ENCODE results near the gene HSPG2.
"Not testable (repeated sequence)": the region's sequence is repeated elsewhere in the genome, so short reads cannot be mapped to it uniquely, and the experiment has no call there.

HSPG2 gene

DNA sequence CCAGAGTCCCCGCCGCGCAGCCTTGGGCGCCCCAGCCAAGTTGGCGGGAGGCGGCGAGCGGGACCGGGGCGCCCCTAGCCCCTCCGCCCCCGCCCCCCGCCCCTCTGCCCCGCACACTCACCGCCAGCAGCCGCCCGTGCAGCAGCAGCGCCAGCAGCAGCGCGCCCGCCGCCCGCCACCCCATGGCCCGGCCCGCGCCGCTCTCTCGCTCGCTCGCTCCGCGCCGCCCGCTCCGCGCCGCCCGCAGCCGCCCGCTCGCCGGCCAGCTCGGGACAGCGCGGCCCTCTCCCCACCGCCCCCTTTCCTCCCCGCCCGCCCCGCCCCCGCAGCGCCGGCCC is at the start of gene HSPG2:
Gene HSPG2, minus strand, starts transcription at position 277 of the 338 bp plus-strand sequence. Its CDS starts 93 bp downstream, at position 184.
- H3K36me3 Mint-ChIP-seq: no peaks in the 10 kb centered on the region
- H3K27me3 Mint-ChIP-seq: no peaks in the 10 kb centered on the region
- H3K9me3 Mint-ChIP-seq (ENCODE audit: low read depth): no peaks in the 10 kb centered on the region
- peak within 1 kb of the TSS; percentile 92 for H3K4me3 Mint-ChIP-seq
- peaks cover 23% of the 10 kb centered on the region for H3K4me1 Mint-ChIP-seq (ENCODE audit: low read depth)
- peak within 1 kb of the TSS; percentile 41 for H3K27ac Mint-ChIP-seq

DNA sequence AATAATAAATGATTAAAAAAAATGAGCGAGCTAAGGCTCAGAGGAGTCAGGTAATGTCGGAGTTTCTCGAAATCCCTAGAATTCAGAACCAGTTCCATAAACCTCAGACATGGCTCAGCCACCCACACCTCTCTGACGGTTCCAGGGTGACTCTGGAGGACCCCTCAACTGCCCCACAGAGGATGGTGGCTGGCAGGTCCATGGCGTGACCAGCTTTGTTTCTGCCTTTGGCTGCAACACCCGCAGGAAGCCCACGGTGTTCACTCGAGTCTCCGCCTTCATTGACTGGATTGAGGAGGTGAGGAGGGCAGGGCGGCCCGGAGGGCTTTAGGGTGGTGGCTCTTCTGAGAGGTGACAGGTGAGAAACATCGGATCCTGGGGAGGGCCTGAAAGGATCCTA is 49.3 kb upstream of the HSPG2 start:
- not testable (repeated sequence) for H3K27me3 Mint-ChIP-seq; H3K4me3 Mint-ChIP-seq; H3K36me3 Mint-ChIP-seq; H3K4me1 Mint-ChIP-seq (ENCODE audit: low read depth); H3K27ac Mint-ChIP-seq; H3K9me3 Mint-ChIP-seq (ENCODE audit: low read depth)

DNA sequence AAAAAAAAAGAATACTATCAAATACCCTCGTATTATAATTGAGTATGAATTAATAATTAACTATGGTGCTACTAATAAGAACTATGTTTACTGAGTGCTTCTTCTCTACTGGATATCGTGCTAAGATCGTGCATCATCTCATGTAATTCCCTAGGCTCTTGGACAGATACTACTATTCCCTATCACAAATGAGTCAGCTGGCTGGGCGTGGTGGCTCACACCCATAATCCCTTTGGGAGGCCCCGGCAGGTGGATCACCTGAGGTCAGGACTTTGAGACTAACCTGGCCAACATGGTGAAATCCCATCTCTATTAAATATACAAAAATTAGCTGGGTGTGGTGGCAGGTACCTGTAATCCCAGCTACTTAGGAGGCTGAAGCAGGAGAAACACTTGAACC is 48.8 kb upstream of the HSPG2 start:
- not testable (repeated sequence) for H3K9me3 Mint-ChIP-seq (ENCODE audit: low read depth); H3K27ac Mint-ChIP-seq; H3K4me1 Mint-ChIP-seq (ENCODE audit: low read depth); H3K4me3 Mint-ChIP-seq; H3K27me3 Mint-ChIP-seq; H3K36me3 Mint-ChIP-seq

DNA sequence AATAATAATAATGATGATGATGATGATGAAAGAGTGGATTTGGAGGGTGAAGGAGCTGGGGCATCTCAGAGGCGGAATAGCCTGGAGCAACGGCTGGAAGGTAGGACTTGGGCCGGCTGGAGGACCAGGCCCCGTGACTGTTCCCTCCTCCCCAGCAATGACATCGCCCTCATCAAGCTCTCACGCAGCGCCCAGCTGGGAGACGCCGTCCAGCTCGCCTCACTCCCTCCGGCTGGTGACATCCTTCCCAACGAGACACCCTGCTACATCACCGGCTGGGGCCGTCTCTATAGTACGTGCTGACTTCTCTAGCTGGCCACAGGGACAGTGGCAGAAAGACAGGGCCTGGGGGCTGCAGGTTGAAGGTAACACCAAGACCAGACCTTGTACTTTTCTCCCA is 46.4 kb upstream of the HSPG2 start:
- H3K27ac Mint-ChIP-seq; H3K27me3 Mint-ChIP-seq; H3K9me3 Mint-ChIP-seq (ENCODE audit: low read depth); H3K4me3 Mint-ChIP-seq; H3K36me3 Mint-ChIP-seq; H3K4me1 Mint-ChIP-seq (ENCODE audit: low read depth): not testable (repeated sequence)

DNA sequence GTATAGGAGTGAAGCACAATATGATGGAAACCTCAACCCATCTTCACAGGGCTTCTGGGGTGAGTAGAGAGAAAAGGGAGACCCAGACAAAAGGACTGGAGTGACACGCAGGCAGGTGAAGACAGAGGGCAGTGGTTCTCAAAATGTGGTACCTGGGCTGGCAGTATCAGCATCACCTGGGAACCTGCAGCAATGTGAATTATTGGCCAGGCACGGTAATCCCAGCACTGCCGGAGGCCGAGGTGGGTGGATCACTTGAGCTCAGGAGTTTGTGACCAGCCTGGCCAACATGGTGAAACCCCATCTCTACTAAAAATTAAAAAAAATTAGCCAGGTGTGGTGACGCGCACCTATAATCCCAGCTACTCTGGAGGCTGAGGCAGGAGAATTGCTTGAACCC is 45.0 kb upstream of the HSPG2 start:
- H3K27me3 Mint-ChIP-seq; H3K4me3 Mint-ChIP-seq; H3K36me3 Mint-ChIP-seq; H3K4me1 Mint-ChIP-seq (ENCODE audit: low read depth); H3K9me3 Mint-ChIP-seq (ENCODE audit: low read depth); H3K27ac Mint-ChIP-seq: not testable (repeated sequence)

DNA sequence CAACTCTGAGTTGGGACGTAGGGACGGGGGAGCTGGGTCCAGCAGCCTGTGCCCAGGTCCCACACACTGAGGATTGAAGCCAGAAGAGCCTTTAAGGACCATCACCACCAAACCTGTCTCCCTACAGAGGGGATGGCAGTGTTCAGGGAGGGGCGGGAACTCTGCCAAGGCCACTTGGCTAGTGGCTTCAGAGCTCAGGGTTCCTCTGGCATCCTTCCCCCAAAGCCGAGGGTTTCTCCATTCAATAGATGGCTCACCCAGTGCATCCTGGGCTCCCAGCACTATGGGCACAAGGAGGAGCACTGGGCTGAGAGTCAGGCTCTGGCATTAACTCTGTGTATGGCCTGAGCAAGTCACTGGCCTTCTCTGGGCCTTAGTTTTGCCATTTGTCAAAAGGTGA is 44.1 kb upstream of the HSPG2 start:
- not testable (repeated sequence) for H3K36me3 Mint-ChIP-seq; H3K4me3 Mint-ChIP-seq; H3K27ac Mint-ChIP-seq; H3K27me3 Mint-ChIP-seq; H3K9me3 Mint-ChIP-seq (ENCODE audit: low read depth); H3K4me1 Mint-ChIP-seq (ENCODE audit: low read depth)

DNA sequence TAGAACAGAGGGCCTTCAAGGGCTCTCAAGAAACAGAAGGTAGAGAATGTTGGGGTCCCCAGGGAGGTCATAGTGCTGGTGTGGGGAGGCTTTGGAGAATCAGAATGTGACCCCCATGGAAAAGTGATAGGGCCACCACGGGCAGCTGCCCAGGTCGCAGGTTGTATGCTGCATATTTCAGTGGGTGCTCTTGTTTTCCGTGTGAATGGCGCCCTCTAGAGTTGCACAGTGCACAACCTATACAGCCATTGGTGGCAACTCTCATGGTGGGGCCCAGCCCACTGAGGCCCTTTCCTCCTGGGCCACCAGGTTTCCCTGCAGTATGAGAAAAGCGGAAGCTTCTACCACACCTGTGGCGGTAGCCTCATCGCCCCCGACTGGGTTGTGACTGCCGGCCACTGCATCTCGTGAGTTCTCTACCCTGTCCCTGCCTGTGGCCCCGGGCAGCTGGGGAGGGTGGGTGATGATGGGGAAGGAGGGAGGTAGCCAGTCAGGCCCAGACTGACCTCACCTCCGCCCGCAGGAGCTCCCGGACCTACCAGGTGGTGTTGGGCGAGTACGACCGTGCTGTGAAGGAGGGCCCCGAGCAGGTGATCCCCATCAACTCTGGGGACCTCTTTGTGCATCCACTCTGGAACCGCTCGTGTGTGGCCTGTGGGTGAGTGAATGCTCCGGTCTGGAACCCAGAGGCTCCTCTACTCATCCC is 43.6 kb upstream of the HSPG2 start:
- not testable (repeated sequence) for H3K4me3 Mint-ChIP-seq; H3K27ac Mint-ChIP-seq; H3K4me1 Mint-ChIP-seq (ENCODE audit: low read depth); H3K9me3 Mint-ChIP-seq (ENCODE audit: low read depth); H3K36me3 Mint-ChIP-seq; H3K27me3 Mint-ChIP-seq

DNA sequence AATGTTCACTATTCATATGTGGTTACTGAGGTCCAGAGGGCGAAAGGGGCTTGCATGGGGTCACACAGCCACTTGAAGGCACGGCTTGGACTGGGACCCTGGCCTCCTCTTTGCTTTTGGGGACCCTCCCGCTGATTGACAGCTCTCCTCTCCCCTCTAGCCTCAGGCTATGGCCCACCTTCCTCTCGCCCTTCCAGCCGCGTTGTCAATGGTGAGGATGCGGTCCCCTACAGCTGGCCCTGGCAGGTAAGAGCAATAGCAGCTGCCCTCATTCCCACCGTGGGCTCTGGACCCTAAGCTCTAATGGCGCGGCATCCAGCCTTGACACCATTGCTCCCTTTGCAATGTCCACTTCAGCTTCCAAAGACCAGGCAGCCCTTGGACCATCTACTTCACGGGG is 41.1 kb upstream of the HSPG2 start:
- H3K27ac Mint-ChIP-seq; H3K36me3 Mint-ChIP-seq; H3K4me1 Mint-ChIP-seq (ENCODE audit: low read depth); H3K4me3 Mint-ChIP-seq; H3K9me3 Mint-ChIP-seq (ENCODE audit: low read depth); H3K27me3 Mint-ChIP-seq: not testable (repeated sequence)

DNA sequence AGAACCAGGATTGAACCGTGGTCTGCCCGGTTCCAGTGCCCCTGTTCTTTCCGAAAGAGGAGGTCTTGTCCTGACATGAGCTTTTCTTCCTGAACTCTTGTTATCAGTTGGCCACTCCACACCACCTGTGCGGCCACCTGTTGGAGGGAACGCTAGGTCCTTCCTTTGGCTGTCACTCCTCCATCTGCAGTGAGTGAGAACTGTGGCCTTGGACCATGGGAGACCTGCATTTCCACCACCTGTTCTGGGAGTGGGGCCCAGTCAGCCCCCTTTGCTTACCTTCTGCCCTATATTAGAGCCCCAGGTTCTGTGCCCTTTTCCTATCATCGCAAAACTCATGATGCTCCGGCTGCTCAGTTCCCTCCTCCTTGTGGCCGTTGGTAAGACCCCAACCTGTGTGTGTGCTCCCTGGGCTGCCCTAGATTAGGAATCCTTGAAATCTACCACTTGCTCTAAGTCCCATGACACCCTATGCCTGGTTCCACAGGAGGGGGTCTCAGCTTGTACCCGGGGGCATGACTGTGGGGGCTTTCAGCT is 39.7 kb upstream of the HSPG2 start, which contains the start of gene CELA3B:
Gene CELA3B, plus strand, starts transcription at position 320 of the 537 bp plus-strand sequence. Its CDS starts 18 bp downstream, at position 338.
- not testable (repeated sequence) for H3K27ac Mint-ChIP-seq; H3K27me3 Mint-ChIP-seq; H3K4me3 Mint-ChIP-seq; H3K4me1 Mint-ChIP-seq (ENCODE audit: low read depth); H3K9me3 Mint-ChIP-seq (ENCODE audit: low read depth); H3K36me3 Mint-ChIP-seq

DNA sequence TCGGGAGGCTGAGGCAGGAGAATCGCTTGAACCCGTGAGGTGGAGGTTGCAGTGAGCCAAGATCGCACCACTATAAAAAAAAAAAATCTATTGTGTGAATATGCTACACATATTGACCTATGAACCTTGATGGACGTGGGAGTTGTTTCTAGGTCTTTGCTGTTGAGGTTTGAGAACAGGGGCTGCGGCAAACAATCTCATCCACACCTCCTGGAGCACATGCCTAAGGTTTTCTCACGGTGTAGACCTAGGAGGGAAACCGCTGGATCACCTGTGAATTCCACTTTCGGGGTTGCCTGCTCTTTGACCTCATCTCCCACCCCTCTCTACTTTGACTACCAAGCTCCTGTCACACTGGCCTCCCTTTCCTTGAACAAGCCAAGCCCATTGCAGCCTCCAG is 38.2 kb upstream of the HSPG2 start:
- not testable (repeated sequence) for H3K4me1 Mint-ChIP-seq (ENCODE audit: low read depth); H3K27ac Mint-ChIP-seq; H3K4me3 Mint-ChIP-seq; H3K27me3 Mint-ChIP-seq; H3K36me3 Mint-ChIP-seq; H3K9me3 Mint-ChIP-seq (ENCODE audit: low read depth)

DNA sequence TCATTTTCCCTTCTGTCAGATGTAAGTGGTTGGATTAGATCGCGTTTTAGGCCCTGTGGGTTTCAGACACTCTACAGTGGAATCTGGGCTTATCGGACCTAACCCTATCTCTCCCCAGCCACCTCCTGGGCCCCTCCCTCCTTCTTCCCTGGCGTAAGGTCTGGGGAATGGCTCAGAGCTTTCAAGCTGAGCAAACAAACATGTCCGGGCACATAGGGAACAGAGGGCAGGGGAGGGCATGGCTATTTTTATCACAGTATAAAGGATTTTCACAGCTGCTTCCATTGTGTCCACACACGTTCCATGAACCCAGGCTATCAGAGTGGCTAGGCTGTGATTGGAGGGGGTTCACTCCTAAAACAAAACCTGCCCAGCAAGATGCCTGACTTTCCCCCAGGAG is 37.6 kb upstream of the HSPG2 start:
- not testable (repeated sequence) for H3K27me3 Mint-ChIP-seq; H3K9me3 Mint-ChIP-seq (ENCODE audit: low read depth); H3K4me3 Mint-ChIP-seq; H3K4me1 Mint-ChIP-seq (ENCODE audit: low read depth); H3K36me3 Mint-ChIP-seq; H3K27ac Mint-ChIP-seq

DNA sequence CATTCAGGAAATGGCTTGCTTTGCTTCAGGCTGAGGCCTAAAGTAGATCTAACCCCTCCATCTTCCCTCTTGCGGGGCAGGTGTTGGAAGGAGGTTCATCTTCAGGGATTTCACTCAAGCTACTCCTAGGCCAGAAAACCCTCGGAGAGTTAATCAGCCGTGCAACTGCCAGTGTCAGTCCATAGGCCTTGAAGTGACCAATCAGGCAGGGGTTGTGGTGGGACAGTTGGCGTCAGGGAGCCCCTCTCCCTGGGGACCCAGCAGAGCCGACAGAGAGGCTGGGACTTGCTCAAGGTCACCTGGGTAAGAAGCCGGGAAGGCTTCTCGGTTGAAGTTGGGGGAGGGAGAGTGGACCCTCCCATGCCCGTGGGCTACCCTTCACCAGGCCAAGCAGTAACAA is 36.8 kb upstream of the HSPG2 start:
- not testable (repeated sequence) for H3K27me3 Mint-ChIP-seq; H3K36me3 Mint-ChIP-seq; H3K27ac Mint-ChIP-seq; H3K4me1 Mint-ChIP-seq (ENCODE audit: low read depth); H3K9me3 Mint-ChIP-seq (ENCODE audit: low read depth); H3K4me3 Mint-ChIP-seq

DNA sequence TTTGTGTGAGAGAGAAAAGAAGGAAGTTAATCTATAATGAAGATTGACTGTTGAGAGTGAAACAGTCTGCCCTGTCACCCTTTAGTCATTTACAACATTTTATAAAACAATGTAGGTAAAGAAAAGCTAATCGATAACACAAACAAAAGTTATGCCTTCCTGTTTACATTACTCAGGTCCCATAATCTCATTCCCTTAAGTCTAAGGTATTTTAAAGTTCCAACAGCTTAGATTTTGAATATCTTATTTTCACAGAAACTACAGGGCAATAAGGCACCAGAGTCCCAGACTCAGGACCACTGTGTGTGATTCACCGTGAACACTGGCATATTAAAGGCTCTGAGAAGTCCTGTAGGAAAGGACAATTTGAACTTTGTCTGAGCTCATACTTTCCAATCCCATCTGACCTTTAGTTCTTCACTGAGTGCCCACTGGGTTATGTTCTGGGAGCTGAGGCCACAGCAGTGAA is 35.9 kb upstream of the HSPG2 start:
- not testable (repeated sequence) for H3K4me1 Mint-ChIP-seq (ENCODE audit: low read depth); H3K27ac Mint-ChIP-seq; H3K4me3 Mint-ChIP-seq; H3K27me3 Mint-ChIP-seq; H3K9me3 Mint-ChIP-seq (ENCODE audit: low read depth); H3K36me3 Mint-ChIP-seq

DNA sequence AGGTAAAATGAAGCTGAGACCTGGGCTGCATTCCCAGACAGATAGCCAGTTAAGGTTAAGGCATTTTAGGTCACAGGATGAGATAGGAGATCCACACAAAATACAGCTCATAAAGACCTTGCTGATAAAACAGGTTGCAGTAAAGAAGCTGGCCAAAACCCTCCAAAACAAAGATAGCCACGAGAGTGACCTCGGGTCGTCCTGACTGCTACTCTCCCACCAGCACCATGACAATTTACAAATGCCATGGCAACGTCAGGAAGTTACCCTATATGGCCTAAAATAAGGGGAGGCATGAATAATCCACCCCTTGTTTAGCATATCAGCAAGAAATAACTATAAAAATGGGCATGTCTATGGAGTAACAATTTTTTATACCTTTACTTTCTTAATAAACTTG is 33.4 kb upstream of the HSPG2 start:
- H3K4me3 Mint-ChIP-seq; H3K9me3 Mint-ChIP-seq (ENCODE audit: low read depth); H3K36me3 Mint-ChIP-seq; H3K27ac Mint-ChIP-seq; H3K27me3 Mint-ChIP-seq; H3K4me1 Mint-ChIP-seq (ENCODE audit: low read depth): not testable (repeated sequence)

DNA sequence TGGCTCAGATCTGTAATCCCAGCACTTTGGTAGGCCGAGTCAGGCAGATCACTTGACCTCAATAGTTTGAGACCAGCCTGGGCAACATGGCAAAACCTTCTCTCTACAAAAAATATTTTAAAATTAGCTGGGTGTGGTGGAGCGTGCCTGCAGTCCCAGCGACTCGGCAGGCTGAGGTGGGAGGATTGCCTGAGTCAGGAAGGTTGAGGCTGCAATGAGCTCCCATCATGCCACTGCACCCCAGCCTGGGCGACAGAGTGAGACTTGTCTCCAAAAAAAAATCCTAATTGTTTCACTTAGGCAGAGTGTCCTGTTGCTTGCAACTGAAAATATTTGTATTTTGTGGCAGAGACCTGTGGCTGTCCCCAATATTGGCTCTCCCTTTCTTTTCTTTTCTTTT is 32.0 kb upstream of the HSPG2 start:
- not testable (repeated sequence) for H3K36me3 Mint-ChIP-seq; H3K4me3 Mint-ChIP-seq; H3K27ac Mint-ChIP-seq; H3K4me1 Mint-ChIP-seq (ENCODE audit: low read depth); H3K9me3 Mint-ChIP-seq (ENCODE audit: low read depth); H3K27me3 Mint-ChIP-seq

DNA sequence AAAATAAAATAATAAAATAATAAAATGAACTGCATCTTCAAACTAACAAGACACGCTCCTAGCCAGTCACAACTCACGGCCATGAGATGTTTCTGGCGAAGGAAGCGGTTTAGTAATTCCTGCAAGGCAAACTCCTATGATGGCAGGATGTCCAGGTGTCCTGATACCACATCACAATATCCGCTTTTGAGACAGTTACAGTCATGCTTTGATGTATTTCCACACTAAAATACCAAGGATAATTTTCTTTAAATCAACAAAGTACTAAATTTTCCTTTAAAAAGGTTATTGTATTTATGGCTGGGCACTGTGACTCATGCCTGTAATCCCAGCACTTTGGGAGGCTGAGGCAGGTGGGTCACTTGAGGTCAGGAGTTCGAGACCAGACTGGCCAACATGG is 30.1 kb upstream of the HSPG2 start:
- H3K27ac Mint-ChIP-seq; H3K9me3 Mint-ChIP-seq (ENCODE audit: low read depth); H3K36me3 Mint-ChIP-seq; H3K27me3 Mint-ChIP-seq; H3K4me1 Mint-ChIP-seq (ENCODE audit: low read depth); H3K4me3 Mint-ChIP-seq: not testable (repeated sequence)

Measured in activated naive CD8-positive, alpha-beta T cell (primary cell).